MM.1S (cell line): ENCODE measurements around the gene GRB10.

Experiments
- CTCF ChIP-seq: fragments of 300-600 bp; sonication (generic); IDR thresholded peaks from 2 replicates; pipeline ENCODE4 v1.5.1; 2016; ENCODE audit warnings: antibody characterized with exemption, low read length, mixed read lengths
- EZH2 ChIP-seq: fragments of 300-600 bp; sonication (generic); optimal IDR thresholded peaks from 2 replicates; pipeline ENCODE3; 2017; ENCODE audit warnings: low read depth, mild to moderate bottlenecking, antibody characterized with exemption, low read length, mixed read lengths

- TF ChIP-seq CTCF (no peak), EZH2 (no peak)
These were observed 58.8 kb downstream of the GRB10 start for GRCh38 chr7:50723888-50724287.
